Central memory CD8-positive, alpha-beta T cell (primary cell): Measurements from ENCODE around the gene BCL10.

Source experiments
- ATAC-seq: fragments of 150-1000 bp; cut with Tn5 transposase; replicated peaks from 2 replicates; pipeline ENCODE4 v1.10.0; 2022; ENCODE audit warnings: mild to moderate bottlenecking, moderate FRiP score, moderate number of reproducible peaks; ENCODE audit not compliant: poor library complexity, severe bottlenecking; ENCODE audit errors: extremely low read depth
- DNase-seq, 2 donors: peaks; one replicate each; pipeline ENCODE4 v3.0.0; 2021; ENCODE audit warnings: low spot score in 2 of 2
- H3K27ac Mint-ChIP-seq: one replicate; pipeline ENCODE4 v1.8.0; 2022; ENCODE audit warnings: low read depth, mild to moderate bottlenecking, moderate library complexity, mixed read lengths
- H3K27me3 Mint-ChIP-seq: one replicate; pipeline ENCODE4 v1.8.0; 2022; ENCODE audit warnings: mixed read lengths
- H3K36me3 Mint-ChIP-seq: one replicate; pipeline ENCODE4 v1.8.0; 2022; ENCODE audit warnings: mild to moderate bottlenecking, moderate library complexity, mixed read lengths; ENCODE audit not compliant: insufficient read depth
- H3K4me1 Mint-ChIP-seq: one replicate; pipeline ENCODE4 v1.8.0; 2022; ENCODE audit warnings: mixed read lengths
- H3K4me3 Mint-ChIP-seq: one replicate; pipeline ENCODE4 v1.8.0; 2022; ENCODE audit warnings: mild to moderate bottlenecking, moderate library complexity, mixed read lengths
- H3K9me3 Mint-ChIP-seq: one replicate; pipeline ENCODE4 v1.8.0; 2022; ENCODE audit warnings: mixed read lengths

Gene BCL10

GRCh38 chr1:85295006-85295431 lies 18.6 kb upstream of the BCL10 start:
- H3K36me3 Mint-ChIP-seq = peaks cover 6% of the 10 kb centered on the region
- H3K27ac Mint-ChIP-seq = no peak overlapping the region
- no peak for ATAC-seq
- DNase-seq = no peak
- peaks cover 5% of the 10 kb centered on the region for H3K27me3 Mint-ChIP-seq
- H3K4me3 Mint-ChIP-seq = no peak overlapping the region
- H3K4me1 Mint-ChIP-seq = peaks cover 29% of the 10 kb centered on the region
- no peaks in the 10 kb centered on the region for H3K9me3 Mint-ChIP-seq

- Mint-ChIP-seq H3K36me3 (peaks cover 3% of the 10 kb centered on the region), H3K9me3 (no peaks in the 10 kb centered on the region), H3K27ac (no peak overlapping the region), H3K4me3 (no peak overlapping the region), H3K4me1 (no peaks in the 10 kb centered on the region), H3K27me3 (peaks cover 5% of the 10 kb centered on the region)
- ATAC-seq = no peak
- no peak for DNase-seq
Measured at GRCh38 chr1:85290826-85291225, 14.4 kb upstream of the BCL10 start.

DNA sequence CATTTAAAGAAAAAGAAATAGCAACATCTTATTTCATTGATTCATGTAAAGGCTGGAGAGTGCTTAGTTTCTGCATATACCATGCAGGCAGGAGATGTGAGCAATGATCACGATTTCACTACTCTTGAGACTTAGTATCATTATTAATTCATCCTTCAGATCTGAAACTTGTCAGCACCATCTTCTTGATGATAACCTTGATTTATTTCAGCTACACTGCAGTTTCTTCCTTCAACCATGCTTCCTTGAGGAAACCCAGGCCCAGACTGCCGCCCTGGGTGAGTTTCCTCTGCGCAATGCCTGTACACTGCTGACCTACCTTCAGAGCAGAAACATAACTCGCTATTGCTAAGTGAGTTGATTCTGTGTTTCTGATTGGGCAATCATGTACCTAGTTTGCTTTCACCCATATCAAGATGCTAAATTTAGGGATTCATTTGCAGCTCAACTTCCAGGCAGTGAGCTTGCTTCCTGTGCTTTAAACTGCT lies 13.5 kb upstream of the BCL10 start:
- H3K36me3 Mint-ChIP-seq = peaks cover 3% of the 10 kb centered on the region
- no peak overlapping the region for H3K27ac Mint-ChIP-seq
- H3K4me1 Mint-ChIP-seq = no peaks in the 10 kb centered on the region
- DNase-seq (no peak), ATAC-seq (no peak)
- H3K9me3 Mint-ChIP-seq = no peaks in the 10 kb centered on the region
- H3K4me3 Mint-ChIP-seq = no peak overlapping the region
- peaks cover 5% of the 10 kb centered on the region for H3K27me3 Mint-ChIP-seq

DNA sequence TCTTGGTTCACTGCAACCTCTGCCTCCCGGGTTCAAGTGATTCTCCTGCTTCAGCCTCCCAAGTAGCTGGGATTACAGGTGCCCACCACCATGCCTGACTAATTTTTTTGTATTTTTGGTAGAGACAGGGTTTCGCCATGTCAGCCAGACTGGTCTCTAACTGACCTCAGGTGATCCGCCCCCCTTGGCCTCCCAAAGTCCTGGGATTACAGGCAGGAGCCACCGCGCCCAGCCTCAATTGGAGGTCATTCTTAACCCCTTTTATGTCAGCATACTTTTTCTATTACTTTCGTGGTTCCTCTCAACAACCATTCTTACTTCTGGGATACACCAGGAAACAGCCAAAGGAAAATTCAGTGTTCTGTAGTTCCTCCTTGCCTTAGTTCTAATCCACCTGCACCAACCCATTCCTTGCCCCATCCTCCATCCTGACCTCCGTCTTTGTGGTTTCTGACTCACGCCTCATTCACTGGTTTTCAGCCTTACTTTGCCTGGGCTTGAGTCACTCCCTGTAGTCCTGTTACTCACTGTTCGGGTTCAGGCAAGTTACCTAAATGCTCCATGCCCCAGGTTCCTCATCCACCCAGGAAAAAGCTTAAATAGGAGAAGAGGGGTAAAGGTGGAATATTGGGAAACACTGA lies 12.9 kb upstream of the BCL10 start:
- DNase-seq (no peak), ATAC-seq (no peak)
- Mint-ChIP-seq H3K27ac (no peak overlapping the region), H3K36me3 (peaks cover 3% of the 10 kb centered on the region), H3K4me1 (no peaks in the 10 kb centered on the region), H3K4me3 (no peak overlapping the region), H3K9me3 (no peaks in the 10 kb centered on the region), H3K27me3 (peaks cover 5% of the 10 kb centered on the region)

- H3K4me3 Mint-ChIP-seq = no peak overlapping the region
- H3K4me1 Mint-ChIP-seq = peaks cover under 1% of the 10 kb centered on the region
- no peaks in the 10 kb centered on the region for H3K9me3 Mint-ChIP-seq
- H3K27me3 Mint-ChIP-seq = no peaks in the 10 kb centered on the region
- H3K27ac Mint-ChIP-seq = no peak overlapping the region
- H3K36me3 Mint-ChIP-seq = peaks cover 3% of the 10 kb centered on the region
- ATAC-seq (no peak), DNase-seq (no peak)
Measured at GRCh38 chr1:85284202-85284601, 7.8 kb upstream of the BCL10 start.

DNA sequence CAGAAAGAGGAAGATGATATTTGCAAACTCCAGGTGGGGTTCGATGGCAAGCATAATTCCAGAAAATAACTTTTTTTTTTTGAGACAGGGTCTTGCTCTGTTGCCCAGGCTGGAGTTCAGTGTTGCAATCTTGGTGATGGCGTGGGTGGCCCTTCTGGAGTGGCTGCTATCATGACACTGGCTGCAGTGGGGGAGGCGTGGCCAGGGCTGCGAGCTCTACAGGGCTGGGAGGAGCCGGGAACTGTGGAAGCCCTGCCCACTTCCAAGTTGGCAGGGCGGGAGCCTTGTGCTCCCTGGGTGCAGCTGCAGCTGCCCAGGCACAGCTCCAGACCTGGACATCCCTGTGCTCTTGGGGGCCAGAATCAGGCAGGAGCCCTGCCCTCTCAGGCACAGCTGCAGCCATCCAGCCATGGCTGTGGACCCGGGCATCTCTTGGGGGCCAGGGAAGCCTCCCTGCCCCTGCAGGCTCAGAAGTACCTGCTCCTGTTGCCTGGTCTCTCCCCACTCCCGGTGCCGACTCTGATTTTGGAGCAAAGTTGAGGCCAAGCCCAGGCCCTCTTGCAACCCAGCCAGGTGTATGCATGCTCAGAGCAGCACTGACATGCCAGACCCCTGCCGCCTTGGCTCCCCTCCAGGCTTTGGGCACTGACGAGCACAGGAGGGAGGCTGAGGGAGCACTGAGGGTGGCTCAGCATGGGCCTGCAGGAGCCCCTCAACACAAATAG lies 7.2 kb upstream of the BCL10 start:
- Mint-ChIP-seq H3K4me1 (peaks cover 6% of the 10 kb centered on the region), H3K4me3 (no peak overlapping the region), H3K27me3 (no peaks in the 10 kb centered on the region), H3K27ac (no peak overlapping the region), H3K9me3 (no peaks in the 10 kb centered on the region), H3K36me3 (peaks cover 3% of the 10 kb centered on the region)
- no peak for ATAC-seq
- no peak for DNase-seq

DNA sequence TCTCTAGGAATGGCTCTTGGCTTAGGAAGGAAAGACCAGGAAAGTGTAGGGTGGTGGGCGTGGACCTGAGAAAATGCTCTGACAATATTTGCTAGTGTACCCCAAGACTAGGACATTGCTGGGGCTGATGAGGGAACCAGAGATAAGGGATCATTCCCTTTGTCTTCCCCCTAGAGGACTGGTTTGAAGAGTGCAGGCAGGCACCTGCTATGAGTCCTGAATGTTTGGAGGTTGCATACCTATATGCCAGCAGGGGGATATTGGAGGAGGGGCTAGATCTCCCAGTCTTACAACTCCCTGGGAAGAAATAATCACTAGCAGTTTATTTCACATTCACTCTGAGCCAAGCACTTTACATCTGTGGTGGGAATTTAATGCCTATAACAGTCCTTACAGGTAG lies 6.0 kb upstream of the BCL10 start:
- DNase-seq (no peak), ATAC-seq (no peak)
- H3K36me3 Mint-ChIP-seq = peaks cover 3% of the 10 kb centered on the region
- H3K27me3 Mint-ChIP-seq = no peaks in the 10 kb centered on the region
- no peak overlapping the region for H3K27ac Mint-ChIP-seq
- no peak overlapping the region for H3K4me3 Mint-ChIP-seq
- no peaks in the 10 kb centered on the region for H3K9me3 Mint-ChIP-seq
- peaks cover 7% of the 10 kb centered on the region for H3K4me1 Mint-ChIP-seq

GRCh38 chr1:85280636-85281035 lies 4.2 kb upstream of the BCL10 start:
- Mint-ChIP-seq H3K27me3 (no peaks in the 10 kb centered on the region), H3K36me3 (peaks cover 7% of the 10 kb centered on the region), H3K4me3 (no peak overlapping the region), H3K4me1 (peaks cover 14% of the 10 kb centered on the region), H3K27ac (no peak overlapping the region), H3K9me3 (no peaks in the 10 kb centered on the region)
- ATAC-seq (no peak), DNase-seq (no peak)

- Mint-ChIP-seq H3K36me3 (peaks cover 7% of the 10 kb centered on the region), H3K9me3 (no peaks in the 10 kb centered on the region), H3K27ac (no peak overlapping the region), H3K4me3 (no peak overlapping the region), H3K27me3 (no peaks in the 10 kb centered on the region), H3K4me1 (peaks cover 24% of the 10 kb centered on the region)
- no peak for DNase-seq
- no peak for ATAC-seq
Measured at GRCh38 chr1:85279458-85280080, 3.1 kb upstream of the BCL10 start.

GRCh38 chr1:85278853-85279314 lies 2.5 kb upstream of the BCL10 start:
- no peaks in the 10 kb centered on the region for H3K27me3 Mint-ChIP-seq
- H3K27ac Mint-ChIP-seq = no peak overlapping the region
- H3K4me1 Mint-ChIP-seq = peaks cover 31% of the 10 kb centered on the region
- DNase-seq (no peak), ATAC-seq (no peak)
- no peaks in the 10 kb centered on the region for H3K9me3 Mint-ChIP-seq
- H3K4me3 Mint-ChIP-seq = no peak overlapping the region
- peaks cover 7% of the 10 kb centered on the region for H3K36me3 Mint-ChIP-seq

DNA sequence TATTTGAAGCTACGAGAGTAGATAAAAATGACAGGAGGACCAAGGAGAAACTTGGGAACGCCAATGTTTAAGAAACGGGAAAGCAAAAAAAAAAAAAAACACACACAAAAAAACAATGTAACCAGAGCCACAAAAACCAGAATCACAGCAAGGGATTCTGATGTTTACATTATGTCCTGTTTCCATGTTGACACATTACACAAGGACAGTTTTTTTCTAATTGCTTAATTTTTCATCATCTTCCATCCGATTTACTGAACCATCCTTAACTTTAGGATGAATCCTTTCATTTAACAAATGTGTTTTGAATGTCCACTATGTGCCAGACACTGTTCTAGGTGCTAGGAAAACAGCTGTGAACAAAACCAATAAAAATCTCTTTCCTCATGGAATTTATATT lies 1.4 kb upstream of the BCL10 start:
- Mint-ChIP-seq H3K4me3 (no peak overlapping the region), H3K27ac (no peak overlapping the region), H3K4me1 (peaks cover 42% of the 10 kb centered on the region), H3K9me3 (no peaks in the 10 kb centered on the region), H3K27me3 (no peaks in the 10 kb centered on the region), H3K36me3 (peaks cover 7% of the 10 kb centered on the region)
- DNase-seq (no peak), ATAC-seq (no peak)

- ATAC-seq (no peak), DNase-seq (no peak)
- Mint-ChIP-seq H3K9me3 (no peaks in the 10 kb centered on the region), H3K36me3 (peaks cover 7% of the 10 kb centered on the region), H3K27ac (peak overlapping the region; percentile 91), H3K27me3 (no peaks in the 10 kb centered on the region), H3K4me3 (peak overlapping the region; percentile 80), H3K4me1 (peaks cover 45% of the 10 kb centered on the region)
Measured at GRCh38 chr1:85276978-85277639, 677 bp upstream of the BCL10 start.
